Uterus (tissue), 4 donors: ENCODE data around the gene ADISSP. TPM values are rescaled to one million over a fixed set of nuclear protein-coding genes. Genes with fewer than 3 reads are reported as not detected.

Experiments used
- DNase-seq, 2 donors: peaks; one replicate each; pipeline ENCODE4 v3.0.0-alpha.2; 2019 to 2020
- H3K27ac ChIP-seq, 2 donors: fragments of 200-600 bp; sonication (generic); 1 replicate in 1 of 2; 2 replicates in 1 of 2; pipeline ENCODE4 v1.5.1; 2016 to 2018
- H3K27me3 ChIP-seq, 2 donors: fragments of 200-600 bp; sonication (generic); one replicate each; pipeline ENCODE4 v1.5.1; 2018 to 2019; ENCODE audit warnings: control low read depth in 1 of 2
- H3K36me3 ChIP-seq, 2 donors: fragments of 200-600 bp; sonication (generic); one replicate each; pipeline ENCODE4 v1.5.1; 2019; ENCODE audit warnings: control low read depth in 1 of 2
- H3K4me1 ChIP-seq, 2 donors: fragments of 200-600 bp; sonication (generic); one replicate each; pipeline ENCODE4 v1.5.1; 2018 to 2019; ENCODE audit warnings: control low read depth in 1 of 2
- H3K4me3 ChIP-seq, 2 donors: fragments of 200-600 bp; sonication (generic); 1 replicate in 1 of 2; 2 replicates in 1 of 2; pipeline ENCODE4 v1.5.1; 2018 to 2019; ENCODE audit warnings: mild to moderate bottlenecking in 1 of 2
- H3K9me3 ChIP-seq, 2 donors: fragments of 200-600 bp; sonication (generic); one replicate each; pipeline ENCODE4 v1.5.1; 2019; ENCODE audit warnings: control low read depth in 1 of 2
- CTCF ChIP-seq, 4 experiments: fragments of 200-600 bp in 2 of 4; fragments of 450-650 bp in 2 of 4; sonication (generic) in 2 of 4; IDR thresholded peaks; one replicate each; pipeline ENCODE4 v1.5.1; 2016 to 2019; ENCODE audit warnings: antibody characterized with exemption in 4 of 4, mild to moderate bottlenecking in 2 of 4, moderate library complexity in 1 of 4
- POLR2A ChIP-seq, 2 donors: fragments of 450-650 bp; IDR thresholded peaks; one replicate each; pipeline ENCODE4 v1.6.1; 2016; ENCODE audit warnings: antibody characterized with exemption in 2 of 2, mild to moderate bottlenecking in 1 of 2, moderate library complexity in 1 of 2
- intact Hi-C: fragments of 100-400 bp; cut with DNase I; formaldehyde crosslinking; loops from one replicate; pipeline ENCODE4 v1.15.1; 2023; ENCODE audit warnings: low total_unique reads
- total RNA-seq, 4 donors: library from RNA; depleted of rRNA in 3 of 4; stranded (reverse); fragments of >200 nt in 3 of 4; gene quantifications; one replicate each; pipeline versions ENCODE4 v1.1.0 to v1.2.4, GENCODE V29; 2014 to 2023
- donor health status: DM: yes; HTN: yes; CAD: no.

The ADISSP gene
- total RNA-seq, 4 donors from 2014 or later, result 4.1 to 45.9 (median 34.8) TPM

- intact Hi-C loops, result no loop called here
- no peak overlapping the region for H3K4me3 ChIP-seq
- no peaks in the 10 kb centered on the region for H3K4me1 ChIP-seq
- H3K9me3 ChIP-seq, result no peaks in the 10 kb centered on the region
- TF ChIP-seq CTCF (IDR thresholded peaks at IDR 0.05), result no peak
- no peaks in the 10 kb centered on the region for H3K36me3 ChIP-seq
- no peaks in the 10 kb centered on the region for H3K27me3 ChIP-seq
- DNase-seq, result no peak
- H3K27ac ChIP-seq, result no peak overlapping the region
These were observed 48.5 kb downstream of the ADISSP start for GRCh38 chr20:3719046-3719445.

GRCh38 chr20:3716195-3716834 lies 51.2 kb downstream of the ADISSP start:
- no peaks in the 10 kb centered on the region for H3K9me3 ChIP-seq
- H3K27me3 ChIP-seq, result no peaks in the 10 kb centered on the region
- H3K4me1 ChIP-seq, result no peaks in the 10 kb centered on the region
- no peaks in the 10 kb centered on the region for H3K36me3 ChIP-seq
- intact Hi-C loops, result no loop called here
- peak in 1 of 2 donors; percentile 44 for DNase-seq
- H3K27ac ChIP-seq, result no peak overlapping the region
- H3K4me3 ChIP-seq, result no peak overlapping the region
- no peak for TF ChIP-seq POLR2A (IDR thresholded peaks at IDR 0.05)
- TF ChIP-seq CTCF (IDR thresholded peaks at IDR 0.05), result peak; percentile 45 to 78 (median 71)

GRCh38 chr20:3714092-3714491 lies 53.5 kb downstream of the ADISSP start:
- H3K9me3 ChIP-seq, result no peaks in the 10 kb centered on the region
- intact Hi-C loops, result no loop called here
- no peak for DNase-seq
- H3K4me1 ChIP-seq, result no peaks in the 10 kb centered on the region
- no peak overlapping the region for H3K4me3 ChIP-seq
- no peaks in the 10 kb centered on the region for H3K36me3 ChIP-seq
- H3K27ac ChIP-seq, result no peak overlapping the region
- TF ChIP-seq POLR2A (IDR thresholded peaks at IDR 0.05) (no peak), CTCF (IDR thresholded peaks at IDR 0.05) (no peak)
- H3K27me3 ChIP-seq, result no peaks in the 10 kb centered on the region

GRCh38 chr20:3712279-3712873 lies 55.2 kb downstream of the ADISSP start, which contains the start of gene SIGLEC1:
Gene SIGLEC1, minus strand, starts transcription at chr20:3712600. Its CDS starts 5,472 bp downstream, at chr20:3707128.
- intact Hi-C loops, result no loop called here
- no peak within 1 kb of the TSS for H3K27ac ChIP-seq
- TF ChIP-seq POLR2A (IDR thresholded peaks at IDR 0.05) (no peak), CTCF (IDR thresholded peaks at IDR 0.05) (no peak)
- no peak within 1 kb of the TSS for H3K4me3 ChIP-seq
- no peak for DNase-seq
- no peaks in the 10 kb centered on the region for H3K4me1 ChIP-seq
- no peaks in the 10 kb centered on the region for H3K36me3 ChIP-seq
- H3K27me3 ChIP-seq, result no peaks in the 10 kb centered on the region
- no peaks in the 10 kb centered on the region for H3K9me3 ChIP-seq

- Histone ChIP-seq H3K27ac (no peak overlapping the region), H3K36me3 (no peaks in the 10 kb centered on the region), H3K9me3 (no peaks in the 10 kb centered on the region), H3K27me3 (no peaks in the 10 kb centered on the region), H3K4me3 (no peak overlapping the region), H3K4me1 (no peaks in the 10 kb centered on the region)
- intact Hi-C loops, result loop anchor here (2.0 kb wide), 1 partner anchor 35 kb away; no protein-coding TSS in a partner anchor
- TF ChIP-seq CTCF (IDR thresholded peaks at IDR 0.05), result no peak
- no peak for TF ChIP-seq POLR2A (IDR thresholded peaks at IDR 0.05)
- DNase-seq, result no peak
These were observed 56.0 kb downstream of the ADISSP start for GRCh38 chr20:3711484-3711941.
